HEK293 (cell line): ENCODE results near the gene KIF14.

Experiments
- CTCF ChIA-PET: fragments of 350-600 bp; formaldehyde crosslinking; extraction: SDS; loops from one replicate; lab custom pipeline; 2021; ENCODE audit warnings: antibody characterized with exemption; lab: Yijun Ruan, JAX
- POLR2A ChIA-PET: fragments of 300-600 bp; formaldehyde crosslinking; extraction: SDS; loops from one replicate; lab custom pipeline; 2020; ENCODE audit warnings: antibody characterized with exemption, inconsistent platforms; lab: Yijun Ruan, JAX
- H3K27ac ChIP-seq: fragments of 200-500 bp; sonication (Bioruptor generic); 2 replicates; pipeline ENCODE4 v1.5.1; 2014; ENCODE audit warnings: low read depth, low read length, control low read depth, inconsistent platforms; ENCODE audit errors: extremely low read depth
- H3K36me3 ChIP-seq, 2 experiments: fragments of 200-500 bp in 1 of 2; sonication (Bioruptor generic) in 1 of 2; 1 replicate in 1 of 2; 2 replicates in 1 of 2; pipeline ENCODE4 v1.5.1; 2014 to 2017; ENCODE audit warnings: inconsistent platforms in 2 of 2, low read length in 2 of 2; ENCODE audit not compliant: control insufficient read depth in 2 of 2, insufficient read depth in 1 of 2
- H3K4me1 ChIP-seq: fragments of 200-500 bp; sonication (Bioruptor generic); 2 replicates; pipeline ENCODE4 v1.5.1; 2014; ENCODE audit warnings: mild to moderate bottlenecking, low read length, inconsistent platforms; ENCODE audit not compliant: control insufficient read depth, insufficient read depth
- H3K4me3 ChIP-seq: 2 replicates; pipeline ENCODE4 v1.5.1; 2011; ENCODE audit warnings: low read depth, mild to moderate bottlenecking, control low read depth, low read length, moderate library complexity
- H3K9me3 ChIP-seq: fragments of 200-500 bp; sonication (Bioruptor generic); 2 replicates; pipeline ENCODE4 v1.5.1; 2014; ENCODE audit warnings: low read depth, low read length, inconsistent platforms; ENCODE audit not compliant: control insufficient read depth, insufficient read depth
- GLI2 ChIP-seq: fragments of 450-650 bp; formaldehyde crosslinking; IDR thresholded peaks from 2 replicates; pipeline ENCODE4; 2017; ENCODE audit warnings: missing biosample characterization, missing genetic modification characterization, low read depth, borderline replicate concordance
- PRDM1 ChIP-seq: fragments of 450-650 bp; formaldehyde crosslinking; IDR thresholded peaks from 2 replicates; pipeline ENCODE4; 2016; ENCODE audit warnings: missing biosample characterization, missing genetic modification characterization
- TRIM28 ChIP-seq: IDR thresholded peaks from 2 replicates; pipeline ENCODE4 v1.6.1; 2011; ENCODE audit warnings: low read length, control low read depth, borderline replicate concordance
- ZFHX2 ChIP-seq: fragments of 450-650 bp; formaldehyde crosslinking; conservative IDR thresholded peaks from 2 replicates; pipeline ENCODE4 v1.5.1; 2016; ENCODE audit warnings: missing biosample characterization, missing genetic modification characterization
- ZFP41 ChIP-seq: fragments of 450-650 bp; formaldehyde crosslinking; IDR thresholded peaks from 2 replicates; pipeline ENCODE4 v1.5.1; 2016; ENCODE audit warnings: missing biosample characterization, missing genetic modification characterization, borderline replicate concordance
- ZNF146 ChIP-seq: fragments of 450-650 bp; formaldehyde crosslinking; IDR thresholded peaks from 2 replicates; pipeline ENCODE4 v1.5.1; 2016; ENCODE audit warnings: missing biosample characterization, missing genetic modification characterization
- ZNF202 ChIP-seq: fragments of 450-650 bp; formaldehyde crosslinking; IDR thresholded peaks from 2 replicates; pipeline ENCODE4 v1.5.1; 2016; ENCODE audit warnings: missing biosample characterization, missing genetic modification characterization, borderline replicate concordance
- ZNF223 ChIP-seq: fragments of 450-650 bp; formaldehyde crosslinking; IDR thresholded peaks from 2 replicates; pipeline ENCODE4 v1.5.1; 2016; ENCODE audit warnings: missing biosample characterization, missing genetic modification characterization
- ZNF23 ChIP-seq: fragments of 450-650 bp; formaldehyde crosslinking; IDR thresholded peaks from 2 replicates; pipeline ENCODE4 v1.5.1; 2016; ENCODE audit warnings: missing biosample characterization, missing genetic modification characterization, borderline replicate concordance
- ZNF292 ChIP-seq: fragments of 450-650 bp; formaldehyde crosslinking; IDR thresholded peaks from 2 replicates; pipeline ENCODE4 v1.5.1; 2016; ENCODE audit warnings: low read depth, missing biosample characterization, missing genetic modification characterization, borderline replicate concordance
- ZNF426 ChIP-seq: fragments of 450-650 bp; formaldehyde crosslinking; IDR thresholded peaks from 2 replicates; pipeline ENCODE4 v1.5.1; 2017; ENCODE audit warnings: missing biosample characterization, missing genetic modification characterization, mild to moderate bottlenecking, inconsistent platforms, moderate library complexity
- ZNF580 ChIP-seq: fragments of 450-650 bp; formaldehyde crosslinking; IDR thresholded peaks from 2 replicates; pipeline ENCODE4 v1.5.1; 2016; ENCODE audit warnings: missing biosample characterization, missing genetic modification characterization
- ZNF670 ChIP-seq: fragments of 450-650 bp; formaldehyde crosslinking; IDR thresholded peaks from 2 replicates; pipeline ENCODE4 v1.5.1; 2016; ENCODE audit warnings: missing biosample characterization, missing genetic modification characterization, low read depth
- ZNF692 ChIP-seq: fragments of 450-650 bp; formaldehyde crosslinking; IDR thresholded peaks from 2 replicates; pipeline ENCODE4 v1.5.1; 2016; ENCODE audit warnings: missing biosample characterization, missing genetic modification characterization
- ZXDB ChIP-seq: fragments of 450-650 bp; formaldehyde crosslinking; IDR thresholded peaks from 2 replicates; pipeline ENCODE4 v1.5.1; 2016; ENCODE audit warnings: missing biosample characterization, missing genetic modification characterization
- TF ChIP-seq, protein P1 (sequence below): fragments of 450-650 bp; formaldehyde crosslinking; IDR thresholded peaks from 2 replicates; pipeline ENCODE4 v1.5.1; 2016; ENCODE audit warnings: missing biosample characterization, missing genetic modification characterization, borderline replicate concordance
- TF ChIP-seq, protein P2 (sequence below): fragments of 450-650 bp; formaldehyde crosslinking; IDR thresholded peaks from 2 replicates; pipeline ENCODE4 v1.5.1; 2016; ENCODE audit warnings: missing biosample characterization, missing genetic modification characterization

Gene KIF14

GRCh38 chr1:200564319-200564718 lies 56.2 kb downstream of the KIF14 start:
- ChIA-PET CTCF (no interaction called here), POLR2A (interaction anchor here (0.6 kb wide), 1 partner anchor 82 kb away, joined by 3 read pairs; no protein-coding TSS in a partner anchor)
- Histone ChIP-seq H3K4me3 (no peak overlapping the region), H3K27ac (no peak overlapping the region)
- no peak for TF ChIP-seq ZNF292
- TF ChIP-seq GLI2 (tag by site-specific recombination), result no peak
- TF ChIP-seq ZNF146 (tag by site-specific recombination), result no peak
- no peak for TF ChIP-seq ZNF426 (tag by site-specific recombination)
- no peak for TF ChIP-seq PRDM1
- TF ChIP-seq ZFHX2 (tag by site-specific recombination), result no peak
- TF ChIP-seq ZNF202, result no peak
- no peak for TF ChIP-seq ZNF223 (tag by site-specific recombination)
- TF ChIP-seq, all 188 proteins: peak for 0
- Histone ChIP-seq H3K36me3 (peaks cover 14 to 19% of the 10 kb centered on the region in 2 experiments), H3K4me1 (no peaks in the 10 kb centered on the region), H3K9me3 (no peaks in the 10 kb centered on the region)

GRCh38 chr1:200561856-200562214 lies 58.7 kb downstream of the KIF14 start:
- Histone ChIP-seq H3K9me3 (no peaks in the 10 kb centered on the region), H3K4me1 (no peaks in the 10 kb centered on the region), H3K27ac (no peak overlapping the region), H3K36me3 (peaks cover 15 to 25% of the 10 kb centered on the region in 2 experiments), H3K4me3 (no peak overlapping the region)
- CTCF ChIA-PET, result interaction anchor here (0.8 to 2.1 kb wide), 3 partner anchors 9 to 261 kb away, joined by 3 to 4 read pairs (median 4); no protein-coding TSS in a partner anchor
- TF ChIP-seq TRIM28, result no peak
- TF ChIP-seq ZFP41 (tag by site-specific recombination), result no peak
- TF ChIP-seq ZNF580, result no peak
- TF ChIP-seq ZNF23 (tag by site-specific recombination), result no peak
- TF ChIP-seq, protein P1, sequence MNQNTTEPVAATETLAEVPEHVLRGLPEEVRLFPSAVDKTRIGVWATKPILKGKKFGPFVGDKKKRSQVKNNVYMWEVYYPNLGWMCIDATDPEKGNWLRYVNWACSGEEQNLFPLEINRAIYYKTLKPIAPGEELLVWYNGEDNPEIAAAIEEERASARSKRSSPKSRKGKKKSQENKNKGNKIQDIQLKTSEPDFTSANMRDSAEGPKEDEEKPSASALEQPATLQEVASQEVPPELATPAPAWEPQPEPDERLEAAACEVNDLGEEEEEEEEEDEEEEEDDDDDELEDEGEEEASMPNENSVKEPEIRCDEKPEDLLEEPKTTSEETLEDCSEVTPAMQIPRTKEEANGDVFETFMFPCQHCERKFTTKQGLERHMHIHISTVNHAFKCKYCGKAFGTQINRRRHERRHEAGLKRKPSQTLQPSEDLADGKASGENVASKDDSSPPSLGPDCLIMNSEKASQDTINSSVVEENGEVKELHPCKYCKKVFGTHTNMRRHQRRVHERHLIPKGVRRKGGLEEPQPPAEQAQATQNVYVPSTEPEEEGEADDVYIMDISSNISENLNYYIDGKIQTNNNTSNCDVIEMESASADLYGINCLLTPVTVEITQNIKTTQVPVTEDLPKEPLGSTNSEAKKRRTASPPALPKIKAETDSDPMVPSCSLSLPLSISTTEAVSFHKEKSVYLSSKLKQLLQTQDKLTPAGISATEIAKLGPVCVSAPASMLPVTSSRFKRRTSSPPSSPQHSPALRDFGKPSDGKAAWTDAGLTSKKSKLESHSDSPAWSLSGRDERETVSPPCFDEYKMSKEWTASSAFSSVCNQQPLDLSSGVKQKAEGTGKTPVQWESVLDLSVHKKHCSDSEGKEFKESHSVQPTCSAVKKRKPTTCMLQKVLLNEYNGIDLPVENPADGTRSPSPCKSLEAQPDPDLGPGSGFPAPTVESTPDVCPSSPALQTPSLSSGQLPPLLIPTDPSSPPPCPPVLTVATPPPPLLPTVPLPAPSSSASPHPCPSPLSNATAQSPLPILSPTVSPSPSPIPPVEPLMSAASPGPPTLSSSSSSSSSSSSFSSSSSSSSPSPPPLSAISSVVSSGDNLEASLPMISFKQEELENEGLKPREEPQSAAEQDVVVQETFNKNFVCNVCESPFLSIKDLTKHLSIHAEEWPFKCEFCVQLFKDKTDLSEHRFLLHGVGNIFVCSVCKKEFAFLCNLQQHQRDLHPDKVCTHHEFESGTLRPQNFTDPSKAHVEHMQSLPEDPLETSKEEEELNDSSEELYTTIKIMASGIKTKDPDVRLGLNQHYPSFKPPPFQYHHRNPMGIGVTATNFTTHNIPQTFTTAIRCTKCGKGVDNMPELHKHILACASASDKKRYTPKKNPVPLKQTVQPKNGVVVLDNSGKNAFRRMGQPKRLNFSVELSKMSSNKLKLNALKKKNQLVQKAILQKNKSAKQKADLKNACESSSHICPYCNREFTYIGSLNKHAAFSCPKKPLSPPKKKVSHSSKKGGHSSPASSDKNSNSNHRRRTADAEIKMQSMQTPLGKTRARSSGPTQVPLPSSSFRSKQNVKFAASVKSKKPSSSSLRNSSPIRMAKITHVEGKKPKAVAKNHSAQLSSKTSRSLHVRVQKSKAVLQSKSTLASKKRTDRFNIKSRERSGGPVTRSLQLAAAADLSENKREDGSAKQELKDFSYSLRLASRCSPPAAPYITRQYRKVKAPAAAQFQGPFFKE (tag by site-specific recombination), result no peak
- no peak for TF ChIP-seq ZNF670
- no peak for TF ChIP-seq ZXDB
- no peak for TF ChIP-seq ZNF692 (tag by site-specific recombination)
- TF ChIP-seq, protein P2, sequence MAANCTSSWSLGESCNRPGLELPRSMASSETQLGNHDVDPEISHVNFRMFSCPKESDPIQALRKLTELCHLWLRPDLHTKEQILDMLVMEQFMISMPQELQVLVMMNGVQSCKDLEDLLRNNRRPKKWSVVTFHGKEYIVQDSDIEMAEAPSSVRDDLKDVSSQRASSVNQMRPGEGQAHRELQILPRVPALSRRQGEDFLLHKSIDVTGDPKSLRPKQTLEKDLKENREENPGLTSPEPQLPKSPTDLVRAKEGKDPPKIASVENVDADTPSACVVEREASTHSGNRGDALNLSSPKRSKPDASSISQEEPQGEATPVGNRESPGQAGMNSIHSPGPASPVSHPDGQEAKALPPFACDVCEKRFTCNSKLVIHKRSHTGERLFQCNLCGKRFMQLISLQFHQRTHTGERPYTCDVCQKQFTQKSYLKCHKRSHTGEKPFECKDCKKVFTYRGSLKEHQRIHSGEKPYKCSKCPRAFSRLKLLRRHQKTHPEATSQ (tag by site-specific recombination), result no peak
- POLR2A ChIA-PET, result no interaction called here
